A673 (cell line): Measurements from ENCODE around the gene RSKR. TPM values are rescaled to one million over a fixed set of nuclear protein-coding genes. Genes with fewer than 3 reads are reported as not detected.

Source experiments
- BruUV-seq: library from RNA; stranded (reverse); fragments of 400-500 nt; replicated peaks from 2 replicates; lab custom pipeline; 2021; lab: Mats Ljungman, UMichigan
- CTCF ChIA-PET: fragments of 300-600 bp; sonication (Branson Sonifier 250); formaldehyde crosslinking; loops from one replicate; lab custom pipeline; 2022; ENCODE audit warnings: antibody characterized with exemption; lab: Charles Lee
- POLR2A ChIA-PET: fragments of 300-600 bp; sonication (Branson Sonifier 250); formaldehyde crosslinking; loops from one replicate; lab custom pipeline; 2022; ENCODE audit warnings: antibody characterized with exemption; ENCODE audit not compliant: low non-redundant PET; lab: Charles Lee
- DNase-seq: peaks from one replicate; pipeline ENCODE4 v3.0.0-alpha.2; 2015; ENCODE audit warnings: low spot score
- H3K27ac ChIP-seq: fragments of 200-600 bp; sonication (generic); 2 replicates; pipeline ENCODE4 v1.5.1; 2016; ENCODE audit warnings: mixed run types, low read depth, mild to moderate bottlenecking, mixed read lengths, antibody characterized with exemption, low read length; ENCODE audit not compliant: poor library complexity, severe bottlenecking
- H3K27me3 ChIP-seq: fragments of 200-600 bp; sonication (generic); replicated peaks from 2 replicates; pipeline ENCODE4 v1.6.1; 2017; ENCODE audit warnings: mixed run types, low read depth, mild to moderate bottlenecking, mixed read lengths, antibody characterized with exemption, low read length; ENCODE audit not compliant: insufficient read depth, poor library complexity
- H3K36me3 ChIP-seq: fragments of 200-600 bp; sonication (generic); 2 replicates; pipeline ENCODE4 v1.6.1; 2016; ENCODE audit warnings: mixed run types, mild to moderate bottlenecking, mixed read lengths, antibody characterized with exemption, low read length; ENCODE audit not compliant: insufficient read depth, poor library complexity, severe bottlenecking
- H3K4me1 ChIP-seq: fragments of 200-600 bp; sonication (generic); 2 replicates; pipeline ENCODE4 v1.6.1; 2017; ENCODE audit warnings: mixed run types, mild to moderate bottlenecking, mixed read lengths, antibody characterized with exemption, low read length; ENCODE audit not compliant: insufficient read depth, poor library complexity, severe bottlenecking
- H3K4me3 ChIP-seq: fragments of 200-600 bp; sonication (generic); 2 replicates; pipeline ENCODE4 v1.5.1; 2016; ENCODE audit warnings: low read depth, mixed run types, mild to moderate bottlenecking, mixed read lengths, low read length; ENCODE audit not compliant: poor library complexity, severe bottlenecking
- H3K9me3 ChIP-seq: fragments of 200-600 bp; sonication (generic); 2 replicates; pipeline ENCODE4 v1.6.1; 2016; ENCODE audit warnings: mixed run types, low read depth, mild to moderate bottlenecking, mixed read lengths, antibody characterized with exemption, low read length; ENCODE audit not compliant: poor library complexity, severe bottlenecking
- CTCF ChIP-seq: fragments of 300-800, 200-600 bp; sonication (generic); conservative IDR thresholded peaks from 2 replicates; pipeline ENCODE4 v1.5.1; 2017; ENCODE audit warnings: low read depth, mild to moderate bottlenecking, antibody characterized with exemption, low read length, moderate library complexity, mixed read lengths
- EZH2 ChIP-seq: fragments of 200-600 bp; sonication (generic); IDR thresholded peaks from 2 replicates; pipeline ENCODE4 v1.6.1; 2017; ENCODE audit warnings: borderline replicate concordance, low read depth, mild to moderate bottlenecking, mixed read lengths, antibody characterized with exemption, low read length; ENCODE audit not compliant: poor library complexity, severe bottlenecking
- intact Hi-C: fragments of 100-400 bp; cut with micrococcal nuclease; formaldehyde crosslinking; loops from one replicate; pipeline ENCODE4 v1.10.0; 2022; ENCODE audit not compliant: unreplicated experiment
- total RNA-seq: library from RNA; stranded (reverse); gene quantifications from 2 replicates; pipeline ENCODE4 v1.2.3, GENCODE V29; 2021

RSKR gene
- total RNA-seq, 1 experiment from 2014 or later, result 36.8 TPM

- H3K4me1 ChIP-seq, result no peaks in the 10 kb centered on the region
- intact Hi-C loops, result loop anchor here (5.0 kb wide), 1 partner anchor 46 kb away; the partner anchor contains the start of gene ALDOC
- TF ChIP-seq EZH2, result no peak
- no peak for TF ChIP-seq CTCF
- H3K4me3 ChIP-seq, result no peak overlapping the region
- ChIA-PET CTCF (interaction anchor here (0.6 kb wide), 1 partner anchor 32 kb away, joined by 3 read pairs; no protein-coding TSS in a partner anchor), POLR2A (interaction anchor here (0.6 kb wide), 1 partner anchor 27 kb away, joined by 3 read pairs; no protein-coding TSS in a partner anchor)
- DNase-seq, result no peak
- H3K27ac ChIP-seq, result no peak overlapping the region
- no peaks in the 10 kb centered on the region for H3K9me3 ChIP-seq
- H3K36me3 ChIP-seq, result peaks cover 85% of the 10 kb centered on the region
- H3K27me3 ChIP-seq, result no peaks in the 10 kb centered on the region
- BruUV-seq, result no TSS peak
These were observed 9.7 kb upstream of the RSKR start for GRCh38 chr17:28623696-28624095.

- H3K9me3 ChIP-seq, result no peaks in the 10 kb centered on the region
- POLR2A ChIA-PET, result no interaction called here
- BruUV-seq, result no TSS peak
These were observed 8.2 kb upstream of the RSKR start for GRCh38 chr17:28622186-28622585.

GRCh38 chr17:28620010-28620409 lies 6.0 kb upstream of the RSKR start:
- ChIA-PET POLR2A (no interaction called here), CTCF (no interaction called here)
- no TSS peak for BruUV-seq

More at GRCh38 chr17:28622186-28622585, 8.2 kb upstream of the RSKR start:
- H3K36me3 ChIP-seq, result peaks cover 91% of the 10 kb centered on the region
- no peak for TF ChIP-seq CTCF
- no peak for TF ChIP-seq EZH2
- CTCF ChIA-PET, result no interaction called here
- no peaks in the 10 kb centered on the region for H3K4me1 ChIP-seq
- H3K4me3 ChIP-seq, result no peak overlapping the region
- H3K27me3 ChIP-seq, result no peaks in the 10 kb centered on the region
- no peak overlapping the region for H3K27ac ChIP-seq
- intact Hi-C loops, result loop anchor here (5.0 kb wide), 1 partner anchor 45 kb away; the partner anchor contains the start of gene ALDOC
- DNase-seq, result no peak

More at GRCh38 chr17:28620010-28620409, 6.0 kb upstream of the RSKR start:
- no peaks in the 10 kb centered on the region for H3K4me1 ChIP-seq
- intact Hi-C loops, result loop anchor here (5.0 kb wide), 1 partner anchor 43 kb away; the partner anchor contains the start of gene ALDOC
- peaks cover 97% of the 10 kb centered on the region for H3K36me3 ChIP-seq
- no peaks in the 10 kb centered on the region for H3K27me3 ChIP-seq
- H3K27ac ChIP-seq, result no peak overlapping the region
- no peak for TF ChIP-seq CTCF
- TF ChIP-seq EZH2, result no peak
- no peaks in the 10 kb centered on the region for H3K9me3 ChIP-seq
- no peak overlapping the region for H3K4me3 ChIP-seq
- DNase-seq, result no peak
